B cell (primary cell): ENCODE results near the gene CCDC57. TPM values are rescaled to one million over a fixed set of nuclear protein-coding genes. Genes with fewer than 3 reads are reported as not detected.
A peak's percentile ranks its signal among the peaks of the same experiment; 100 is the strongest.

ENCODE experiments used
- ATAC-seq: fragments of 200-7000 bp; cut with Tn5 transposase; one replicate; pipeline ENCODE4 v1.10.0; 2021; ENCODE audit warnings: low read depth, mild to moderate bottlenecking, moderate number of reproducible peaks, moderate library complexity
- CTCF ChIA-PET: fragments of 350-600 bp; sonication (Branson Sonifier 250); formaldehyde crosslinking; loops from one replicate; lab custom pipeline; 2021; ENCODE audit warnings: antibody characterized with exemption, inconsistent platforms; lab: Charles Lee
- POLR2A ChIA-PET: fragments of 350-600 bp; sonication (Branson Sonifier 250); formaldehyde crosslinking; loops from one replicate; lab custom pipeline; 2021; ENCODE audit warnings: antibody characterized with exemption; lab: Charles Lee
- DNase-seq: peaks from one replicate; pipeline ENCODE4 v3.0.0; 2013
- H2AFZ ChIP-seq: 2 replicates; pipeline ENCODE4 v1.6.1; 2012; ENCODE audit warnings: mild to moderate bottlenecking, low read depth, low read length; ENCODE audit not compliant: insufficient read depth, poor library complexity, severe bottlenecking
- H3K27ac ChIP-seq, 2 donors: 1 replicate in 1 of 2; 2 replicates in 1 of 2; pipeline ENCODE4 v1.5.1; 2012 to 2013; ENCODE audit warnings: low read length in 2 of 2, mild to moderate bottlenecking in 2 of 2, moderate library complexity in 1 of 2
- H3K27me3 ChIP-seq, 4 experiments: fragments of 200-600 bp in 1 of 4; sonication (generic) in 1 of 4; replicated peaks in 1 of 4; 1 replicate in 2 of 4; 2 replicates in 2 of 4; pipeline versions ENCODE4 v1.6.1 to v1.7.0; 2013 to 2016; ENCODE audit warnings: low read length in 3 of 4, mild to moderate bottlenecking in 2 of 4, mixed read lengths in 1 of 4, moderate library complexity in 1 of 4; ENCODE audit not compliant: insufficient read depth in 4 of 4, control insufficient read depth in 3 of 4; ENCODE audit errors: control extremely low read depth in 1 of 4
- H3K36me3 ChIP-seq, 2 experiments: replicated peaks in 1 of 2; 1 replicate in 1 of 2; 2 replicates in 1 of 2; pipeline versions ENCODE4 v1.6.1 to v1.7.1; 2013; ENCODE audit warnings: low read length in 1 of 2; ENCODE audit not compliant: insufficient read depth in 2 of 2, control insufficient read depth in 1 of 2; ENCODE audit errors: control extremely low read depth in 1 of 2, extremely low read depth in 1 of 2
- H3K4me1 ChIP-seq, 2 donors: fragments of 200-600 bp in 1 of 2; sonication (generic) in 1 of 2; 1 replicate in 1 of 2; 2 replicates in 1 of 2; pipeline versions ENCODE4 v1.5.1 to v1.6.1; 2013 to 2017; ENCODE audit warnings: low read length in 2 of 2; ENCODE audit not compliant: control insufficient read depth in 2 of 2, insufficient read depth in 2 of 2
- H3K4me2 ChIP-seq: replicated peaks from 2 replicates; pipeline ENCODE3; 2012; ENCODE audit warnings: mild to moderate bottlenecking, low read depth, low read length; ENCODE audit not compliant: poor library complexity, severe bottlenecking
- H3K4me3 ChIP-seq, 5 experiments: fragments of 200-600 bp in 1 of 5; sonication (generic) in 1 of 5; 1 replicate in 3 of 5; 2 replicates in 2 of 5; pipeline versions ENCODE4 v1.5.1 to v1.7.0; 2011 to 2016; ENCODE audit warnings: low read length in 4 of 5, mild to moderate bottlenecking in 4 of 5, low read depth in 2 of 5, control low read depth in 1 of 5, moderate library complexity in 1 of 5; ENCODE audit not compliant: insufficient read depth in 1 of 5; ENCODE audit errors: control extremely low read depth in 1 of 5, extremely low read depth in 1 of 5
- H3K79me2 ChIP-seq: fragments of 200-600 bp; sonication (generic); one replicate; pipeline ENCODE4 v1.6.0; 2016; ENCODE audit warnings: low read length; ENCODE audit not compliant: control insufficient read depth, insufficient read depth
- H3K9ac ChIP-seq: fragments of 200-600 bp; sonication (generic); 2 replicates; pipeline ENCODE4 v1.6.1; 2017; ENCODE audit warnings: mild to moderate bottlenecking, low read length, moderate library complexity
- H3K9me3 ChIP-seq, 3 donors: one replicate each; pipeline versions ENCODE4 v1.6.1 to v1.7.1; 2013; ENCODE audit warnings: low read length in 2 of 3; ENCODE audit not compliant: control insufficient read depth in 2 of 3, insufficient read depth in 1 of 3; ENCODE audit errors: control extremely low read depth in 1 of 3
- H4K20me1 ChIP-seq: 2 replicates; pipeline ENCODE4 v1.6.0; 2012; ENCODE audit warnings: mild to moderate bottlenecking, low read length; ENCODE audit not compliant: insufficient read depth, control insufficient read depth, poor library complexity, severe bottlenecking
- H3K27ac Mint-ChIP-seq: one replicate; pipeline ENCODE4 v1.8.0; 2021; ENCODE audit warnings: mixed read lengths
- H3K27me3 Mint-ChIP-seq: one replicate; pipeline ENCODE4 v1.8.0; 2021; ENCODE audit warnings: mixed read lengths
- H3K4me1 Mint-ChIP-seq: one replicate; pipeline ENCODE4 v1.8.0; 2021; ENCODE audit warnings: mixed read lengths
- H3K4me3 Mint-ChIP-seq: one replicate; pipeline ENCODE4 v1.8.0; 2021; ENCODE audit warnings: mixed read lengths
- H3K9me3 Mint-ChIP-seq: one replicate; pipeline ENCODE4 v1.8.0; 2022; ENCODE audit warnings: mixed read lengths; ENCODE audit not compliant: insufficient read depth
- EZH2 ChIP-seq: IDR thresholded peaks from 2 replicates; pipeline ENCODE4 v1.6.1; 2012; ENCODE audit warnings: borderline replicate concordance, low read depth, mild to moderate bottlenecking, moderate library complexity, low read length; ENCODE audit not compliant: insufficient read depth, poor library complexity, severe bottlenecking
- WGBS: methylation state at CpG from one replicate; pipeline ENCODE4 v1.1.5; 2013; ENCODE audit warnings: missing lambda C conversion rate; ENCODE audit not compliant: insufficient coverage; 5-methylcytosine and 5-hydroxymethylcytosine counted together
- intact Hi-C: fragments of 100-400 bp; cut with micrococcal nuclease; formaldehyde crosslinking; loops from one replicate; pipeline ENCODE4 v1.10.0; 2022
- polyA plus RNA-seq: library from polyadenylated mRNA; depleted of rRNA; stranded (reverse); fragments of >200 nt; gene quantifications from 2 replicates; pipeline ENCODE4 v1.2.3, GENCODE V29; 2012
- total RNA-seq, 2 donors: library from RNA; stranded (reverse); fragments of 120-200 nt in 1 of 2; gene quantifications; 1 replicate in 1 of 2; 2 replicates in 1 of 2; pipeline versions ENCODE4 v1.2.3 to v1.2.4, GENCODE V29; 2013 to 2022
- TF ChIP-seq, protein P1 (sequence below): fragments of 200-600 bp; IDR thresholded peaks from one replicate; pipeline ENCODE4 v1.8.0; 2022; ENCODE audit warnings: antibody characterized with exemption, mild to moderate bottlenecking

Gene CCDC57
- total and polyA plus RNA-seq, 2 donors (not counting 1 experiment from before 2014, with no cell fraction given), result 49.7 to 67.2 TPM

DNA sequence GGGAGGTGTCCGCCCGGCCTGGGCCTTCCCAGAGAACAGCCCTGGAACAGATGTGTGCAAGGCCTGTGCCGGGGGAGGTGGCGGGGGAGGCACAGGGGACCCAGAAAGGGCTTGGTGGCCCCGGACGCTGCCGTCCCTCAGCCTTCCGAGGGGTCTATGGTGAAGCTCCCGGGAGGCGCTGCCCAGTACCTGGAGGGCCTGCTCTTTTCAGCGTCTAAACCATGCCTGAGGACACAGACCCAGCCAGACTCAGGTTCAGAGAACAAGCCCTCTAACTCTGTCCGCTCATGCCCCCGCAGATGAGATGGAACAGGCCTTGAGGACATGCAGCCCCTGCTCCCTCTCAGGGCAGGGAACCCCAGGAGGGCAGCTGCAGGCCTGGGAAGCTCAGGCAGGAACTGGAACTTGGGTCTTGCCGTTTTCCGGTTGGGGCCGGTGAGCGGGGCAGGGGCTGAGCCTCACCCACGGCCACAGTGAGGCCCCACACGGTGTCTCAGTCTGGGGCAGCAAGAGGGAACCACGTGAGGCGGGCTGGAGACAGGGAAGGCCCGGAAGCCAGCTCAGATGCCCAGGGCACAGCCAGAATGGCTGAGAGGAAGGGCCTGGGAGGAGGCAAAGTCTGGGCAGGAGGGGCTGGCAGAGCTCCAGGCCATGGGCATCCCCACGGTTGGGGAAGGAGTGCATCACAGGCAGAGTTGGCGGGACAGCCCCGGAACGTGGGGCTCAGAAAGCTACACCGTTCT lies 28.7 kb upstream of the CCDC57 start:
- Histone ChIP-seq H3K27me3 (no peaks in the 10 kb centered on the region), H3K4me1 (peaks cover 14 to 36% of the 10 kb centered on the region in 2 donors), H4K20me1 (peaks cover 98% of the 10 kb centered on the region), H3K9me3 (peaks cover 0 to 4% (median 0%) of the 10 kb centered on the region in 3 donors), H3K4me3 (no peak overlapping the region), H3K9ac (no peak overlapping the region), H2AFZ (no peak overlapping the region), H3K36me3 (peaks cover 0 to 49% of the 10 kb centered on the region in 2 experiments), H3K27ac (peak overlapping the region in 1 of 2 donors; percentile 62), H3K79me2 (peaks cover 54% of the 10 kb centered on the region), H3K4me2 (peak overlapping the region; percentile 38)
- ATAC-seq, result peak; percentile 8
- TF ChIP-seq, protein P1, sequence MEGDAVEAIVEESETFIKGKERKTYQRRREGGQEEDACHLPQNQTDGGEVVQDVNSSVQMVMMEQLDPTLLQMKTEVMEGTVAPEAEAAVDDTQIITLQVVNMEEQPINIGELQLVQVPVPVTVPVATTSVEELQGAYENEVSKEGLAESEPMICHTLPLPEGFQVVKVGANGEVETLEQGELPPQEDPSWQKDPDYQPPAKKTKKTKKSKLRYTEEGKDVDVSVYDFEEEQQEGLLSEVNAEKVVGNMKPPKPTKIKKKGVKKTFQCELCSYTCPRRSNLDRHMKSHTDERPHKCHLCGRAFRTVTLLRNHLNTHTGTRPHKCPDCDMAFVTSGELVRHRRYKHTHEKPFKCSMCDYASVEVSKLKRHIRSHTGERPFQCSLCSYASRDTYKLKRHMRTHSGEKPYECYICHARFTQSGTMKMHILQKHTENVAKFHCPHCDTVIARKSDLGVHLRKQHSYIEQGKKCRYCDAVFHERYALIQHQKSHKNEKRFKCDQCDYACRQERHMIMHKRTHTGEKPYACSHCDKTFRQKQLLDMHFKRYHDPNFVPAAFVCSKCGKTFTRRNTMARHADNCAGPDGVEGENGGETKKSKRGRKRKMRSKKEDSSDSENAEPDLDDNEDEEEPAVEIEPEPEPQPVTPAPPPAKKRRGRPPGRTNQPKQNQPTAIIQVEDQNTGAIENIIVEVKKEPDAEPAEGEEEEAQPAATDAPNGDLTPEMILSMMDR, result no peak
- no peak for TF ChIP-seq EZH2
- Mint-ChIP-seq H3K9me3 (no peaks in the 10 kb centered on the region), H3K27me3 (no peaks in the 10 kb centered on the region), H3K4me3 (no peak overlapping the region), H3K27ac (peak overlapping the region; percentile 77), H3K4me1 (peaks cover 44% of the 10 kb centered on the region)
- intact Hi-C loops, result no loop called here
- WGBS, result 65% methylated on average over 22 of the region's 27 CpGs
- DNase-seq, result peak; percentile 46
- POLR2A ChIA-PET, result interaction anchor here (0.5 to 1.7 kb wide), 6 partner anchors 12 to 534 kb away, joined by 3 to 6 read pairs (median 4); no protein-coding TSS in a partner anchor
- CTCF ChIA-PET, result interaction anchor here (0.5 to 4.1 kb wide), 7 partner anchors 15 to 111 kb away, joined by 3 to 24 read pairs (median 4); no protein-coding TSS in a partner anchor
